Prostate gland (tissue), 2 donors: ENCODE results near the gene RGMA.

ENCODE experiments used
- CTCF ChIP-seq, 4 experiments: fragments of 200-600 bp in 2 of 4; fragments of 450-650 bp in 2 of 4; sonication (generic) in 2 of 4; IDR thresholded peaks; 1 replicate in 3 of 4; 2 replicates in 1 of 4; pipeline ENCODE4 v1.5.1; 2016 to 2019; ENCODE audit warnings: antibody characterized with exemption in 4 of 4, mild to moderate bottlenecking in 2 of 4, moderate library complexity in 2 of 4
- POLR2A ChIP-seq: fragments of 450-650 bp; IDR thresholded peaks from one replicate; pipeline ENCODE4 v1.6.1; 2016; ENCODE audit warnings: antibody characterized with exemption, mild to moderate bottlenecking

- TF ChIP-seq CTCF (IDR thresholded peaks at IDR 0.05), result no peak
- TF ChIP-seq POLR2A, result no peak
Measured at GRCh38 chr15:93063262-93063671, 25.7 kb downstream of the RGMA start.
